ENCODE data around the gene GLYR1. TPM values are rescaled to one million over a fixed set of nuclear protein-coding genes. Genes with fewer than 3 reads are reported as not detected.
"Not testable (repeated sequence)": the region's sequence is repeated elsewhere in the genome, so short reads cannot be mapped to it uniquely, and the experiment has no call there.

Gene GLYR1
- total RNA-seq, result 100 to 1,000 TPM; 101 to 104 TPM

DNA sequence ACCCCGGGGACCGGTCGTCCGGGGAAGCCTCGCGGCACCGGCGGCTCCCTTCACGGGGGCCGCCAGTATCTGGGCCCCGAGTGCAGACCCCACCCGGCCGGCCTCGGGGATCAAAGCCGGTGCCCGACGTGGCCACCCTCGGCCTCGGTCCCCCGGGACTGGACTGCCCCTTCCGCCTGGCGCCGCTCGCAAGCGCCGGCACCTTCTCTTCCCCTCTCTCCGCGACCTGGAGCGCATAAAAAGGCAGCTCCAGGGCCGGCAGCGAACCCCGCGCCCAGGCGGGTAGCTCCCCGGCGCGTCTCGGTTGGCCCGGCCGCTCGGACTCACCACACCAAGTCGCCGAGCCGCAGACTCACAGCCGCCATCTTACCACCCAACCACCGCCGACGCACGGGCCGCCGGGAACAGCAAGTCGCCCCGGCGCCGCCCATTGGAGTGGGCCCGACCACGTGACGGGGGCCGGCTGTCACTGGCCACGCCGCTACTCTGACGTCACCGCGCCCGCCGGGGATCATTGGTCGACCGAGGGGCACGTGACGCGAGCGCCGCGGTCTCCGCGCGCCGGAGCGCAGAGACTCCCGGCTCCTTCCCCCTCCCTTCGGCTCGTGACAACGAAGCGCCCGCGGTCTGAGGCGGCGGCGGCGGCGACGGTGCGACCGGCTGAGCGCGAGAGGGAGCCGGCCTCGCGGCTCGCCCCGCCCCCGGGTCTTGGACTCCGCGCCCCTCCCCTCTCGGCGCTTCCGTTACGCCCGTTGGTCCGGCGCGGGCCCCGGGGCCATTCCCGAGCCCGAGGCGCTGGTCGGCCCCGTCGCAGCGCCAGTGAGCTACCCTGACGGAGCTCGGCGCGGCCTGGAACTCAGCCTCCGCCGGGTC is at the start of gene GLYR1, which contains the start of gene UBN1:
Gene GLYR1, minus strand, starts transcription at position 388 of the 873 bp plus-strand sequence. Its CDS starts 23 bp downstream, at position 365.
Gene UBN1, plus strand, starts transcription at position 581 of the 873 bp plus-strand sequence. CDS start 5,437 bp downstream, outside the sequence.
- H3K9me3 Mint-ChIP-seq, result no peaks in the 10 kb centered on the region
- H3K36me3 Mint-ChIP-seq (ENCODE audit: low read depth), result peaks cover 34% of the 10 kb centered on the region
- H3K27me3 Mint-ChIP-seq, result no peaks in the 10 kb centered on the region
- peaks cover 57% of the 10 kb centered on the region for H3K4me1 Mint-ChIP-seq
- ChIA-PET CTCF (interaction anchor here (1.1 kb wide), 1 partner anchor 21 kb away, joined by 4 read pairs; no protein-coding TSS in a partner anchor), POLR2A (no interaction called here)
- peak; percentile 100 for DNase-seq
- peak within 1 kb of the TSS; percentile 91 for H3K27ac Mint-ChIP-seq
- peak within 1 kb of the TSS; percentile 80 for H3K4me3 Mint-ChIP-seq

DNA sequence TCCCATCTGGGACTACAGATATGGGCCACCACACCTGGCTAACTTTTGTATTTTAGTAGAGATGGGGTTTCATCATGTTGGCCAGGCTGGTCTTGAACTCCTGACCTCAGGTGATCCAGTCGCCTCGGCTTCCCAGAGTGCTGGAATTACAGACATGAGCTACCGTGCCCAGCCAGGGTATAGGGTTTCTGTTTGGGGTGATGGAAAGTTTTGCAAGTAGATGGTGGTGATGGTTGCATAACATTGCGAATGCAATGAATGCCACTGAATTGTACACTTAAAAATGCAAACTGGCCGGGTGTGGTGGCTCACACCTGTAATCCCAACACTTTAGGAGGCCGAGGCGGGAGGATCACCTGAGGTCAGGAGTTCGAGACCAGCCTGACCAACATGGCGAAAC is 49.7 kb upstream of the GLYR1 start:
- H3K36me3 Mint-ChIP-seq (ENCODE audit: low read depth); H3K4me1 Mint-ChIP-seq; DNase-seq; H3K4me3 Mint-ChIP-seq; POLR2A ChIA-PET; H3K27ac Mint-ChIP-seq; H3K9me3 Mint-ChIP-seq; H3K27me3 Mint-ChIP-seq: not testable (repeated sequence)
- CTCF ChIA-PET, result interaction anchor here (0.7 kb wide), 1 partner anchor 660 kb away, joined by 3 read pairs; no protein-coding TSS in a partner anchor

DNA sequence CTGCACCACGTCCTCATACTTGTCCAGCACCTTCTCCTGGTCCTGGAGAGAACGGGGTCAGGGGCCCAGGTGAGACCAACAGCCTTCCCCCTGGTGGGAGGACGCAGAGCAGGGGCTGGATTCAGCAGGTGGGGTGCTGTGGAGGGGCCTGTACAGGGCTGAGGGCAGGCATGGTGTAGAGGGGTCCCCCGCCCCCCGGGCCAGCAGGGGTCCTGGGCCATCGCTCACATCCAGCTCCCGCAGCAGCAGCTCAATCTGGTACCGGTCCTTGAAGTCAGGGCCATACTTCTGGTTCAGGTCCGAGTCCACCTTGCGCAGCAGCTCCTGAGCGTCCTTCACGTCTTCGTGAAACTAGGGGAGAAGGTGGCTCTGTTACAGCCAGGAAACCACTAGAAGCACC is 48.3 kb upstream of the GLYR1 start:
- CTCF ChIA-PET, result no interaction called here
- no peak overlapping the region for H3K27ac Mint-ChIP-seq
- no peaks in the 10 kb centered on the region for H3K9me3 Mint-ChIP-seq
- POLR2A ChIA-PET, result no interaction called here
- H3K4me1 Mint-ChIP-seq, result no peaks in the 10 kb centered on the region
- no peak overlapping the region for H3K4me3 Mint-ChIP-seq
- DNase-seq, result no peak
- H3K27me3 Mint-ChIP-seq, result no peaks in the 10 kb centered on the region
- H3K36me3 Mint-ChIP-seq (ENCODE audit: low read depth), result no peaks in the 10 kb centered on the region

DNA sequence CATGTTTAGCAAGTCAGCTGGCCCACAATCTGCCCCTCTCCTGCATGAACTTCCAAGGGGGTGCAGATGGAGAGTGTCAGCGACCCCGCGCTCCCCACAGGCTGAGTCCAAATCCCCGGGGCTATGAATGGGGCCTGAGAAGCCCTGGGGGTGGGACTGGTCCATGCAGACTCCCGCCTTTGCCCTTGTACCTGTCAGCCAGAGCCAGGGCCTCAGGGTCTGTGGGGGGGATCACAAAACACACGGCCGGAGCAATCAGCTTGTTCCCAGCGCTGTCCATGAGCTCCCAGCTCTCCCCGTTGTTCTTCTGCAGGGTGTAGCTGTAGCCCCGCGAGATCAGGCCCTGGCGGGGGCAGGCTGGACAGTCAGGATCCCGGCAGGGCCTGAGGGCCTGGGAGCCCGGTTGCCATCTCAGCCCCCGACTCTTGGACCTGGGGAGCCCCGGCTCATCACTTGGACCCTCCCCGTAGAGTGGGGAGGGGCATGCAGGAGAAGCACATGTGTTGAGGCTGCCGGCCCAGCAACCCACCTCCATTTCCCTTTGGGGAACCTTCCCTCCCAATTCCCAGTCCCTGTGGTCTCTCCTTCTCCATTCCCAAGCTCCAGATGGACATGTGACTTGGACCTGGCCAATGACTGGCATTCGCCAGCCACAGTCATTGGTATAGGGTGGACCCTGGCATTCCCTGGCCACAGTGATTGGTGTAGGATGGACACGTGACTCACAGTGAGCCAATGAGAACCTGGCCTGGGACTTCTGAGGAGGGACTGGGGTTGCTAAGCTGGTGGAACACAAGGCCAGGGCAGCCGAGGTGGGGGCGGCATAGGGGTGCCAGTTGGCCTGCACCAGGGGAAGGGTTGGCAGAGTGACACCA is 47.4 kb upstream of the GLYR1 start:
- Mint-ChIP-seq H3K9me3 (no peaks in the 10 kb centered on the region), H3K4me3 (no peak overlapping the region), H3K36me3 (ENCODE audit: low read depth) (no peaks in the 10 kb centered on the region), H3K4me1 (no peaks in the 10 kb centered on the region), H3K27me3 (no peaks in the 10 kb centered on the region), H3K27ac (no peak overlapping the region)
- CTCF ChIA-PET, result interaction anchor here (1.1 kb wide), 1 partner anchor 10 kb away, joined by 3 read pairs; no protein-coding TSS in a partner anchor
- DNase-seq, result no peak
- POLR2A ChIA-PET, result no interaction called here

DNA sequence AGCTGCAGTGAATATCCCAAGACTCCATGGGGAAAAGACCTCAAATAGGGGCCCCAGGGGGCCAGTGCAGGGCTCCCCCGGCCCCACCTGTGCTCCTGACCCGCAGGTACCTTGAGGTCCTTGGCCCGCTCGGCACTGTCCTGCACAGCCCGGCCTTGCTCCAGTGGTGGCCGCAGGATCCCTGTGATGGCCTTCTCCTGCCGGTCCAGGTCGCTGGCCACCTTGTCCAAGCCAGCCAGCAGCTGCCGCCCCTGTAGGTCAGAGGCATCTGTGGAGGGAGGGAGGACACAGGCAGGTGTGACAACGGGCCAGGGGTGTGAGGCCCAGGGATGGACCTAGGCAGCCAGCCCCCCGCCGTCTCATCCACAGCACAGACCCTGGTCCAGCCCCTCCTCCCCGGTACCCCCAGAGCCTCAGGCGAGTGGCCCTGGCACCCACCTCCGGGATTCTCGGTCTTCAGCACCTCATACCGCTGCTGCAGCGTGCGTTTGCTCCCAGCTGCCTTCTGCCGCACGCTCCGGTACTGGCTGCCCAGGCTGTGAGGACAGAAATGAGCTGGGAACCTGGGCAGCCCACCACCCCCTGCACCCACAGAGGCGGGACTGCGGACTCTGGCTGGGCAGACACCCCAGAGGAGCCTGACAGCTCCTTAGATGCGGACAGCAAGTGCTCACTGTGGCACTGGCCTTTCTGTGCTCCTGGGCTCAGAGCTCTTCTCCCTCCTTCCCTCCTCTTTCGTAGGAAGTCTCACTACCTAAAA is 46.2 kb upstream of the GLYR1 start:
- DNase-seq, result no peak
- POLR2A ChIA-PET, result no interaction called here
- H3K4me1 Mint-ChIP-seq, result no peaks in the 10 kb centered on the region
- CTCF ChIA-PET, result interaction anchor here (1.1 kb wide), 1 partner anchor 9 kb away, joined by 3 read pairs; no protein-coding TSS in a partner anchor
- H3K9me3 Mint-ChIP-seq, result no peaks in the 10 kb centered on the region
- no peak overlapping the region for H3K27ac Mint-ChIP-seq
- no peaks in the 10 kb centered on the region for H3K36me3 Mint-ChIP-seq (ENCODE audit: low read depth)
- H3K4me3 Mint-ChIP-seq, result no peak overlapping the region
- H3K27me3 Mint-ChIP-seq, result no peaks in the 10 kb centered on the region

DNA sequence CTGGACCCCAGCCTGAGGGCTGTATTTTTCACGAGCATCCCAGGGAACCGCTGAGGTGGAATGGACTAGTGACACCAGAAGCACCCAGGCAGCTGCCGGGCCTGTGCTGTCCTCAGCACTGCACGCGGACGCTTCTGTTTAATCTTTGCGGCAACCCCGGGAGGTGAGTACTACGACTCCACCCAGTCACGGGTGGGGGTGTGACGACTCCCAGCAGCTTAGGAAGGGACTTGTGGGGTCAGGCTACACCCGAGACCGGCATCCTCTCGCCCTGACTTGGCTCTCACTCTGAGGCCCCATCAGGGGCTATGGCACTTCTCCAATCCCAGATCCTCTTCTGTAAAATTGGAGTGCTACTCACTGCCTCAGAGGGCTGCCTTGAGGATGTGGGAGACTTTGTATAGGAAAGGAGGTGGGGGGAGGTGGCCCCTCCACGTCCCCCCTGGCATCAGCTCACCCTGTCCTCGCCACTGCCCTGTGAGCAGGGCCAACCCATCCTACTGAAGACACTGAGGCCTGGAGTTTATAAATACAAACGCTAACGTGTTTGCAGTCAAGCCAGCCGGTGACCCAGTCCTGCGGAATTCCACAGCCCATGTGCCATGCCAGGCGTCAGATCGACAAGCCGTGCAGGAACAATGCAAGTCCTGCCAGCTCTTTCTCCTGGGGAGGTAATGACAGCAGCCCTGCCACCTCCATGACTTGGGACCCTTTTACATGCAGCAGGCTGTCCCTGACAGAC is 45.4 kb upstream of the GLYR1 start:
- no peaks in the 10 kb centered on the region for H3K9me3 Mint-ChIP-seq
- H3K27ac Mint-ChIP-seq, result no peak overlapping the region
- ChIA-PET CTCF (interaction anchor here (1.3 kb wide), 1 partner anchor 109 kb away, joined by 3 read pairs; no protein-coding TSS in a partner anchor), POLR2A (no interaction called here)
- no peaks in the 10 kb centered on the region for H3K4me1 Mint-ChIP-seq
- no peaks in the 10 kb centered on the region for H3K27me3 Mint-ChIP-seq
- no peak for DNase-seq
- no peak overlapping the region for H3K4me3 Mint-ChIP-seq
- H3K36me3 Mint-ChIP-seq (ENCODE audit: low read depth), result no peaks in the 10 kb centered on the region

DNA sequence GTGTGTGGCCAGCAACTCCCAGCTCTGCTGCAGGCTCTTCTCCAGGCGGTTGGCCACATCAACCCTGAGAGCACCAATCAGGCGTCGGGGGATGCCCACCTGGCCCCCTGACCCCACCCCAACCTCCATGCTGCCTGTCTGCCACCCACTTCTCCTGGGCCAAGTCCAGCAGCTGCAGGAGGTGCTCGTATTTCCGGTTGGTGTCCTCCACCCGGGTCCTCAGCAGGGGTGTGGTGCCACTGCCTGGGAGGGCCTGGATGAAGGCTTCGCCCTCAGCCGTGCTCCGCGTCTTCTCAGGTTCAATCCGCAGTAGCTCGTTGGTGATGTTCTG is 44.8 kb upstream of the GLYR1 start:
- CTCF ChIA-PET, result interaction anchor here (0.6 to 1.3 kb wide), 2 partner anchors 110 to 127 kb away, joined by 3 read pairs; no protein-coding TSS in a partner anchor
- POLR2A ChIA-PET, result no interaction called here
- H3K4me1 Mint-ChIP-seq, result no peaks in the 10 kb centered on the region
- no peaks in the 10 kb centered on the region for H3K9me3 Mint-ChIP-seq
- no peaks in the 10 kb centered on the region for H3K27me3 Mint-ChIP-seq
- no peaks in the 10 kb centered on the region for H3K36me3 Mint-ChIP-seq (ENCODE audit: low read depth)
- H3K27ac Mint-ChIP-seq, result no peak overlapping the region
- DNase-seq, result no peak
- no peak overlapping the region for H3K4me3 Mint-ChIP-seq

DNA sequence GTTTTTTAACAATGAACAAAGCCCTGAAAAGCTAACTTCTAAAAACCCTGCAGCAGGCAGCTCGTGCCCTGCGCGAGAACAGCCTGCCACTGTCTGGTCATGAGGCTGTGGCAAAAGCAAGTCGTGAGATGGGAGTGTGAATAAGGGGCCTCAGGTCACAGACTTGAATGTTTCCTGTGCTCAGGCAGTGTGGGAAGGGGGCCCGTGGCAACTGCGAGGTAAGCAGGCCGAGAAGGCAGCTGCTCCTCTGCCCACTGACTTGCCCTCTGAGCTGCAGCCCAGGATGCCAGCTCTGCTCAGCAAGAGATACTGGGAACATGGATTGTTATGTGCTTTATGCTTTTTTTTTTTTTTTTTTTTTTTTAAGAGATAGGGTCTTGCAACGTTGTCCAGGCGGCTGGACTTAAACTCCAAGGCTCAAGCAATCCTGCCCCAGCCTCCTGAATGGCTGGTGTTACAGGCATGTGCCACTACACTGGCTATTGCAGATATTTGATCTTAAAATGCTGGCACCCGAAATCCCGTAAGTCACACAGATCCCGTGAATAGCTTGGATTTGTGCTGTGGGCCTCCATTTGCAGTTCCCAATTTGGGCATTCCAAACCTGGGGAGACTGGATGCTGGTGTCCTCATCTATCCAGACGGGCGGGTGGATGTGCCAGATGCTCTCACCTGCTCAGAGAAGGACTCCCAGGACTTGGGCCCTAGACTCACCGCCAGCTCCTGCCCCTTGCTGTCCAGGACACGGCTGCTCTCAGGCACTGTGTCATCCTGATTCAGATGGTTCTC is 44.2 kb upstream of the GLYR1 start:
- CTCF ChIA-PET, result interaction anchor here (0.5 to 1.3 kb wide), 5 partner anchors 21 to 433 kb away, joined by 3 to 4 read pairs (median 3); no protein-coding TSS in a partner anchor
- POLR2A ChIA-PET, result no interaction called here
- H3K27ac Mint-ChIP-seq, result peak overlapping the region; percentile 41

DNA sequence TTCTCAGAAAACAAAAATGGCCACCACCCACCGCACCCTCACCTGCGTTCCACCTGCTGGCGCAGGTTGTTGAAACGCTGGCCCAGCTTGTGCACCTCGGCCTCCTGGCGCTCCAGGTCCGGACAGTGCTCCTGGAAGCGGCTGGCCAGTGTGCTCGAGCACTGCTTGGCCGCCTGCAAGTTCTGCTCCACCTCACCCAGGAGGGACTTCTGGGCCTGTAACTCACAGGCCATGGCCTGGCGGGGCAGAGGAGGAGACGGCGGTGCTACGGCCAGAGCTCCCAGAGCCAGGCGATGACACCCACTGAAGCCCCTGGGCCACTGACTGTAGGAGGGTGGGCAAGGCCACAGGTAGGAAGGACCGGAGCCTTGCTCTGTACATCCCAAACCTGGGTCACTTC is 43.6 kb upstream of the GLYR1 start:
- Mint-ChIP-seq H3K4me3 (no peak overlapping the region), H3K36me3 (ENCODE audit: low read depth) (no peaks in the 10 kb centered on the region), H3K4me1 (no peaks in the 10 kb centered on the region), H3K27me3 (no peaks in the 10 kb centered on the region), H3K9me3 (no peaks in the 10 kb centered on the region), H3K27ac (peak overlapping the region; percentile 41)
- ChIA-PET POLR2A (no interaction called here), CTCF (interaction anchor here (0.7 kb wide), 1 partner anchor 20 kb away, joined by 3 read pairs; no protein-coding TSS in a partner anchor)
- DNase-seq, result no peak

More for the DNA sequence above, 44.2 kb upstream of the GLYR1 start:
- Mint-ChIP-seq H3K4me1 (no peaks in the 10 kb centered on the region), H3K4me3 (no peak overlapping the region), H3K36me3 (ENCODE audit: low read depth) (no peaks in the 10 kb centered on the region), H3K9me3 (no peaks in the 10 kb centered on the region), H3K27me3 (no peaks in the 10 kb centered on the region)
- no peak for DNase-seq

DNA sequence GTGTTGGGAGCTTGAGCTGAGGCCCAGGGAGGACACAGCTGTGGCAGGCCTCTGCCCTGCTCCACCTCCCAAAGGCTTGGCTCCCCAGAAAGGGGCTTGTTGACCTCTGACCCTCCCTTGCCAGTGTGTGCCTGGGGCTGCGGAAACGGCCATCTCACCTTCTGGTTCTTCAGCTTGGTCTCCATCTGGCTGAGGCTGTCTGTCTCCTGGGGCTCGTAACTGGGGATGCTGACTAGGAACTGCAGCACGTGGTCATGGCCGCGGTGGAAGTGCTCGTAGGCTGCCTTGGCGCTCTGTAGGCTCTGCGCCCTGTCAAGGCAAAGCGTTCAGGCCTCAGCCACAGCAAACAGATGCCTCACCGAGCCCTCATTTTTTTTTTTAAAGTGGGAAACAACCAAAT is 42.9 kb upstream of the GLYR1 start:
- H3K4me1 Mint-ChIP-seq, result no peaks in the 10 kb centered on the region
- H3K36me3 Mint-ChIP-seq (ENCODE audit: low read depth), result peaks cover 1% of the 10 kb centered on the region
- no peak overlapping the region for H3K4me3 Mint-ChIP-seq
- ChIA-PET POLR2A (no interaction called here), CTCF (no interaction called here)
- DNase-seq, result no peak
- H3K27me3 Mint-ChIP-seq, result no peaks in the 10 kb centered on the region
- no peaks in the 10 kb centered on the region for H3K9me3 Mint-ChIP-seq
- H3K27ac Mint-ChIP-seq, result no peak overlapping the region

DNA sequence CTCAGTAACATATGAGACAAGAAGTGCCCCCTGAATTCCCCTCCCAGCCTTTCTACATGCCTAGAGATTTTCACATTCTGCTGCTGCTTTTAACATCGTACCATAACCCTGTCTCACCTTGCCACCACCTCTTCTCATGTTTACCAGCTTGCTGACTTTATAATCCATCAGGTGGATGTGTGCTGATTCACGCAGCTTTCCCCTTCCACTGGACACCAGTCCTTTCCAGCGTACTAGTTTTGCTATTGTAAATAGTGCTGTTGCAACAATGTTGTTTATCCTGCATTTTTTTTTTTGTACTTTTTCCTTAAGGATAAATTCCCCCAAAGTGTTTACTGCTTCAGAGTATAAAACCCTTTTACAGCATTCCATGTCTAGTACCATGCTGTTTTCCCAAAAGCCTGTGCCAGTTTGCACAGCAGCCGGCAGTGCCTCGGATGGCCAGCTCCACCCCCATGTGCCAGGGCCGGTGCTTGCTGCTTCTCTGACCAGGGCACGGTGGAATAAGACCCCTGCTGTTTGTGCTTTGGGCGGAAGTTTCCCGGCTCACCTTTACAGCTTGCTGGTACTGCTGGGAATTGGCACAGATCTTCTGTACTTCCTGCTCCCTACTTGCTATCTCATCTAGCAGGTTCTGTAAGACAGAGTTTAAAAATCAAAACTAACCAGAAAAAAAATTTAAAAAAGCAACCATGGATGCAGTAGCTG is 41.5 kb upstream of the GLYR1 start:
- Mint-ChIP-seq H3K27ac (no peak overlapping the region), H3K4me1 (no peaks in the 10 kb centered on the region), H3K36me3 (ENCODE audit: low read depth) (peaks cover 13% of the 10 kb centered on the region), H3K4me3 (no peak overlapping the region), H3K9me3 (no peaks in the 10 kb centered on the region), H3K27me3 (no peaks in the 10 kb centered on the region)
- ChIA-PET POLR2A (no interaction called here), CTCF (interaction anchor here (0.6 to 1.0 kb wide), 2 partner anchors 338 to 475 kb away, joined by 3 read pairs; no protein-coding TSS in a partner anchor)
- no peak for DNase-seq
